ENCODE results near the gene ZC3H12C. TPM values are rescaled to one million over a fixed set of nuclear protein-coding genes. Genes with fewer than 3 reads are reported as not detected.

Gene ZC3H12C
- total and polyA plus RNA-seq, 10 of the 15 experiments (the other 5 are each of a cell fraction or from before 2014, with no cell fraction given) = 0.31 to 31.0 (median 3.7) TPM

- ChIA-PET POLR2A (no interaction called here), CTCF (interaction anchor here (1.5 to 3.1 kb wide), 2 partner anchors 181 to 257 kb away, joined by 4 to 12 read pairs; no protein-coding TSS in a partner anchor), SMC1A (ENCODE audit: uncharacterized antibody, unreplicated experiment) (interaction anchor here (0.7 to 3.9 kb wide), 2 partner anchors 181 to 227 kb away, joined by 3 to 20 read pairs; no protein-coding TSS in a partner anchor), RAD21 (ENCODE audit: unreplicated experiment) (interaction anchor here (1.6 kb wide), 1 partner anchor 257 kb away, joined by 3 read pairs; no protein-coding TSS in a partner anchor)
- Histone ChIP-seq H4K20me1 (ENCODE audit: control insufficient read depth, insufficient read depth) (no peaks in the 10 kb centered on the region), H3K9ac (ENCODE audit: control insufficient read depth, insufficient read depth, low read length) (no peak overlapping the region), H3K9me3 (replicated peaks; ENCODE audit: control insufficient read depth, insufficient read depth, low read length) (peaks cover 2% of the 10 kb centered on the region; the same call in 1 of the 3 replicates), H2AFZ (ENCODE audit: control insufficient read depth, low read depth, low read length) (no peak overlapping the region), H3K4me2 (ENCODE audit: control insufficient read depth, insufficient read depth) (no peak overlapping the region), H3K27ac (ENCODE audit: control insufficient read depth, insufficient read depth) (no peak overlapping the region), H3K79me2 (ENCODE audit: control insufficient read depth, insufficient read depth, low read length) (no peaks in the 10 kb centered on the region), H3K36me3 (ENCODE audit: control insufficient read depth in 2 of 2, insufficient read depth in 2 of 2, low read length in 1 of 2) (no peaks in the 10 kb centered on the region), H3K27me3 (replicated peaks in 1 of 2; ENCODE audit: control insufficient read depth in 2 of 2, insufficient read depth in 2 of 2, low read length in 1 of 2) (no peaks in the 10 kb centered on the region), H3K4me1 (ENCODE audit: control insufficient read depth, insufficient read depth, low read length) (peaks cover 4% of the 10 kb centered on the region; the same call in 1 of the 2 replicates), H3K4me3 (no peak overlapping the region)
- TF ChIP-seq NFYA (IDR thresholded peaks at IDR 0.05; ENCODE audit: borderline replicate concordance, low read depth, low read length) (no peak), SIN3A (IDR thresholded peaks at IDR 0.05; ENCODE audit: low read depth, low read length) (no peak), PBX3 (IDR thresholded peaks at IDR 0.05; ENCODE audit: insufficient replicate concordance, low read depth, low read length) (no peak), BCLAF1 (IDR thresholded peaks at IDR 0.05) (no peak), MYB (IDR thresholded peaks at IDR 0.05; ENCODE audit: borderline replicate concordance, low read depth, low read length) (no peak), MEF2B (IDR thresholded peaks at IDR 0.05; ENCODE audit: partially characterized antibody, poor library complexity, severe bottlenecking) (no peak), CREB1 (IDR thresholded peaks at IDR 0.05; ENCODE audit: low read depth) (no peak), BMI1 (IDR thresholded peaks at IDR 0.05; ENCODE audit: borderline replicate concordance) (no peak)
- TF ChIP-seq, protein P1, sequence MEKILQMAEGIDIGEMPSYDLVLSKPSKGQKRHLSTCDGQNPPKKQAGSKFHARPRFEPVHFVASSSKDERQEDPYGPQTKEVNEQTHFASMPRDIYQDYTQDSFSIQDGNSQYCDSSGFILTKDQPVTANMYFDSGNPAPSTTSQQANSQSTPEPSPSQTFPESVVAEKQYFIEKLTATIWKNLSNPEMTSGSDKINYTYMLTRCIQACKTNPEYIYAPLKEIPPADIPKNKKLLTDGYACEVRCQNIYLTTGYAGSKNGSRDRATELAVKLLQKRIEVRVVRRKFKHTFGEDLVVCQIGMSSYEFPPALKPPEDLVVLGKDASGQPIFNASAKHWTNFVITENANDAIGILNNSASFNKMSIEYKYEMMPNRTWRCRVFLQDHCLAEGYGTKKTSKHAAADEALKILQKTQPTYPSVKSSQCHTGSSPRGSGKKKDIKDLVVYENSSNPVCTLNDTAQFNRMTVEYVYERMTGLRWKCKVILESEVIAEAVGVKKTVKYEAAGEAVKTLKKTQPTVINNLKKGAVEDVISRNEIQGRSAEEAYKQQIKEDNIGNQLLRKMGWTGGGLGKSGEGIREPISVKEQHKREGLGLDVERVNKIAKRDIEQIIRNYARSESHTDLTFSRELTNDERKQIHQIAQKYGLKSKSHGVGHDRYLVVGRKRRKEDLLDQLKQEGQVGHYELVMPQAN (conservative IDR thresholded peaks at IDR 0.05) = no peak
- no peak for FAIRE-seq
- BruUV-seq (replicated peaks) = no TSS peak
- no peak for DNase-seq (ENCODE audit: low read depth, low spot score)
- in situ Hi-C loops (cut with MboI) = no loop called here
- 44% methylated on average over 5 of the region's 5 CpGs for WGBS (ENCODE audit: insufficient coverage, insufficient replicate concordance, low lambda C conversion rate, missing lambda C conversion rate)
- no peak for ATAC-seq
- intact Hi-C loops (cut with micrococcal nuclease; ENCODE audit: unreplicated experiment) = no loop called here
Observed at GRCh38 chr11:110196241-110196754, 103.1 kb downstream of the ZC3H12C start.
